Liver (tissue), 9 donors: ENCODE data around the gene CLDN15. TPM values are rescaled to one million over a fixed set of nuclear protein-coding genes. Genes with fewer than 3 reads are reported as not detected.
A peak's percentile ranks its signal among the peaks of the same experiment; 100 is the strongest.

Experiments used
- DNase-seq: peaks from one replicate; pipeline ENCODE4 v3.0.0-alpha.2; 2017; ENCODE audit warnings: low spot score
- H3K27ac ChIP-seq, 2 donors: one replicate each; pipeline ENCODE4 v1.7.0; 2013; ENCODE audit warnings: inconsistent platforms in 2 of 2, low read length in 2 of 2, control low read depth in 1 of 2, low read depth in 1 of 2, mild to moderate bottlenecking in 1 of 2
- H3K27me3 ChIP-seq, 4 donors: one replicate each; pipeline versions ENCODE4 v1.6.1 to v1.7.0; 2013; ENCODE audit warnings: low read length in 3 of 4, inconsistent platforms in 1 of 4, mild to moderate bottlenecking in 1 of 4, moderate library complexity in 1 of 4; ENCODE audit not compliant: control insufficient read depth in 4 of 4, insufficient read depth in 4 of 4
- H3K36me3 ChIP-seq, 4 donors: one replicate each; pipeline versions ENCODE4 v1.6.1 to v1.7.0; 2013; ENCODE audit warnings: low read length in 3 of 4, mild to moderate bottlenecking in 3 of 4, low read depth in 1 of 4, moderate library complexity in 1 of 4; ENCODE audit not compliant: control insufficient read depth in 4 of 4, insufficient read depth in 3 of 4
- H3K4me1 ChIP-seq, 4 donors: one replicate each; pipeline versions ENCODE4 v1.6.1 to v1.7.0; 2013; ENCODE audit warnings: low read length in 3 of 4, mild to moderate bottlenecking in 3 of 4, moderate library complexity in 1 of 4; ENCODE audit not compliant: control insufficient read depth in 4 of 4, insufficient read depth in 4 of 4
- H3K4me3 ChIP-seq, 3 donors: one replicate each; pipeline versions ENCODE4 v1.6.1 to v1.7.0; 2013; ENCODE audit warnings: low read length in 3 of 3, control low read depth in 1 of 3, low read depth in 1 of 3, mild to moderate bottlenecking in 1 of 3
- H3K9ac ChIP-seq, 2 donors: one replicate each; pipeline ENCODE4 v1.7.0; 2013; ENCODE audit warnings: low read length in 2 of 2, mild to moderate bottlenecking in 2 of 2, moderate library complexity in 2 of 2, control low read depth in 1 of 2, low read depth in 1 of 2
- H3K9me3 ChIP-seq, 4 donors: one replicate each; pipeline versions ENCODE4 v1.6.1 to v1.7.0; 2013; ENCODE audit warnings: low read length in 3 of 4; ENCODE audit not compliant: control insufficient read depth in 4 of 4
- EGR1 ChIP-seq, 2 donors: IDR thresholded peaks; 2 replicates each; pipeline ENCODE4 v1.6.1; 2016 to 2018; ENCODE audit warnings: antibody characterized with exemption in 2 of 2, low read depth in 2 of 2
- FOXA1 ChIP-seq: IDR thresholded peaks from 2 replicates; pipeline ENCODE4 v1.6.1; 2016; ENCODE audit warnings: antibody characterized with exemption
- FOXA2 ChIP-seq: IDR thresholded peaks from 2 replicates; pipeline ENCODE4 v1.6.1; 2016; ENCODE audit warnings: antibody characterized with exemption
- MAX ChIP-seq: IDR thresholded peaks from 2 replicates; pipeline ENCODE4 v1.6.1; 2016; ENCODE audit warnings: antibody characterized with exemption
- RAD21 ChIP-seq, 2 donors: IDR thresholded peaks; 2 replicates each; pipeline ENCODE4 v1.6.1; 2016; ENCODE audit warnings: antibody characterized with exemption in 2 of 2, mild to moderate bottlenecking in 2 of 2
- RXRA ChIP-seq, 2 donors: IDR thresholded peaks; 2 replicates each; pipeline ENCODE4 v1.6.1; 2017 to 2018; ENCODE audit warnings: antibody characterized with exemption in 2 of 2, mild to moderate bottlenecking in 1 of 2
- SP1 ChIP-seq: IDR thresholded peaks from 2 replicates; pipeline ENCODE4 v1.6.1; 2018; ENCODE audit warnings: antibody characterized with exemption, mild to moderate bottlenecking
- TAF1 ChIP-seq: conservative IDR thresholded peaks from 2 replicates; pipeline ENCODE4 v1.6.1; 2016; ENCODE audit warnings: antibody characterized with exemption, mild to moderate bottlenecking
- YY1 ChIP-seq: IDR thresholded peaks from 2 replicates; pipeline ENCODE4 v1.6.1; 2016; ENCODE audit warnings: antibody characterized with exemption, mild to moderate bottlenecking
- WGBS: extraction: QIAGEN DNeasy Blood & Tissue Kit; methylation state at CpG from one replicate; pipeline ENCODE4 v1.1.7; 2013; 5-methylcytosine and 5-hydroxymethylcytosine counted together
- polyA plus RNA-seq, 2 donors: library from polyadenylated mRNA; stranded (reverse) in 1 of 2; unstranded in 1 of 2; fragments of 200-250 nt in 1 of 2; fragments of >200 nt in 1 of 2; fragmentation: Nextera tagmentation in 1 of 2; extraction: Ambion mirVana in 1 of 2; gene quantifications; one replicate each; pipeline versions ENCODE4 v1.2.1 to v1.2.3, GENCODE V29; 2013 to 2015
- total RNA-seq, 2 donors: library from RNA; depleted of rRNA; stranded (reverse); fragments of >200 nt; gene quantifications; one replicate each; pipeline ENCODE4 v1.2.3, GENCODE V29; 2014
- TF ChIP-seq, protein P1 (sequence below): IDR thresholded peaks from 2 replicates; pipeline ENCODE4 v1.6.1; 2016; ENCODE audit warnings: antibody characterized with exemption
- TF ChIP-seq, protein P2 (sequence below): fragments of 150-350 bp; IDR thresholded peaks from 2 replicates; pipeline ENCODE4 v1.5.1; 2017; ENCODE audit warnings: improper control_type of control experiment, low read depth, low read length; ENCODE audit not compliant: missing input control
- TF ChIP-seq, protein P3 (sequence below): IDR thresholded peaks from 2 replicates; pipeline ENCODE4 v1.6.1; 2016; ENCODE audit warnings: antibody characterized with exemption
- donor health status: healthy.
- donor health status: healthy.
- donor health status: healthy.
- donor health status: healthy.
- donor health status: healthy.

CLDN15 gene
- total and polyA plus RNA-seq, 4 donors: 3.7 to 12.4 (median 4.6) TPM

- TF ChIP-seq, protein P1, sequence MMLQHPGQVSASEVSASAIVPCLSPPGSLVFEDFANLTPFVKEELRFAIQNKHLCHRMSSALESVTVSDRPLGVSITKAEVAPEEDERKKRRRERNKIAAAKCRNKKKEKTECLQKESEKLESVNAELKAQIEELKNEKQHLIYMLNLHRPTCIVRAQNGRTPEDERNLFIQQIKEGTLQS: no peak
- peak; percentile 20 for TF ChIP-seq TAF1
These were observed 20.0 kb downstream of the CLDN15 start, which contains the start of the genes PLOD3 and ZNHIT1 (continued) for GRCh38 chr7:101217388-101218235.

DNA sequence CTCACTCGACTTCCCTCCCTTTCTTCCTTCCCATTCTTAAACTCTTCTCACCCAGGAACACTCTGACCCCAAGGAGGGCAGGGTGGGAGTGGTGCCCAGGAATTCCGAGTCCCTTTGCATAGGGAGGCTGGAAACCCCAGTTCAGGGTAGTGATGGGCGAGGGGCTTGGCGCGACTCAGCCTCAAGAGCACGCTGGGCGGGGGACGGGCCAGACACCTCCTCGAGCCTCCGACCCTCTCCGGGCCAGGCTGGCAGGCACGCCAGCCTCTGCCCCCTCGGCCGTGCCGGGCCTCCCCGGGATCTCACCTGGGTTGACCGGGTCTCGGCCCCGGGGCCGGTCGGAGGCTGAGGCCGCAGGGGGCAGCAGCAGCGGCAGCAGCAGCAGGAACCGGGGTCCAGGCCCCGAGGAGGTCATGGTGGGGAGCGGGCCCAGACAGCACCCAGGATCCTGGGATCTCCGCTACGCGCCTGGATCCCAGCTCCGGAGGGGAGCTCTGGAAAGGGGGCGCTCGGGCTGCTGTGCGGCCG lies 20.7 kb downstream of the CLDN15 start:
- Histone ChIP-seq H3K9me3 (no peaks in the 10 kb centered on the region), H3K4me1 (peaks cover 20 to 43% (median 37%) of the 10 kb centered on the region in 4 donors), H3K9ac (peak overlapping the region; percentile 59 to 76), H3K4me3 (peak overlapping the region; percentile 71 to 95 (median 73)), H3K27ac (peak overlapping the region; percentile 96 to 99), H3K27me3 (no peaks in the 10 kb centered on the region), H3K36me3 (peaks cover 0 to 10% (median 3%) of the 10 kb centered on the region in 4 donors)
- DNase-seq: peak; percentile 41
- TF ChIP-seq YY1 (no peak), EGR1 (IDR thresholded peaks at IDR 0.05; ENCODE audit: low read depth in 2 of 2) (no peak), FOXA1 (no peak), SP1 (no peak), FOXA2 (no peak), RXRA (IDR thresholded peaks at IDR 0.05) (no peak), RAD21 (IDR thresholded peaks at IDR 0.05) (no peak), MAX (no peak)
- TF ChIP-seq, protein P1: no peak
- TF ChIP-seq, protein P2, sequence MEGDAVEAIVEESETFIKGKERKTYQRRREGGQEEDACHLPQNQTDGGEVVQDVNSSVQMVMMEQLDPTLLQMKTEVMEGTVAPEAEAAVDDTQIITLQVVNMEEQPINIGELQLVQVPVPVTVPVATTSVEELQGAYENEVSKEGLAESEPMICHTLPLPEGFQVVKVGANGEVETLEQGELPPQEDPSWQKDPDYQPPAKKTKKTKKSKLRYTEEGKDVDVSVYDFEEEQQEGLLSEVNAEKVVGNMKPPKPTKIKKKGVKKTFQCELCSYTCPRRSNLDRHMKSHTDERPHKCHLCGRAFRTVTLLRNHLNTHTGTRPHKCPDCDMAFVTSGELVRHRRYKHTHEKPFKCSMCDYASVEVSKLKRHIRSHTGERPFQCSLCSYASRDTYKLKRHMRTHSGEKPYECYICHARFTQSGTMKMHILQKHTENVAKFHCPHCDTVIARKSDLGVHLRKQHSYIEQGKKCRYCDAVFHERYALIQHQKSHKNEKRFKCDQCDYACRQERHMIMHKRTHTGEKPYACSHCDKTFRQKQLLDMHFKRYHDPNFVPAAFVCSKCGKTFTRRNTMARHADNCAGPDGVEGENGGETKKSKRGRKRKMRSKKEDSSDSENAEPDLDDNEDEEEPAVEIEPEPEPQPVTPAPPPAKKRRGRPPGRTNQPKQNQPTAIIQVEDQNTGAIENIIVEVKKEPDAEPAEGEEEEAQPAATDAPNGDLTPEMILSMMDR: no peak
- TF ChIP-seq, protein P3, sequence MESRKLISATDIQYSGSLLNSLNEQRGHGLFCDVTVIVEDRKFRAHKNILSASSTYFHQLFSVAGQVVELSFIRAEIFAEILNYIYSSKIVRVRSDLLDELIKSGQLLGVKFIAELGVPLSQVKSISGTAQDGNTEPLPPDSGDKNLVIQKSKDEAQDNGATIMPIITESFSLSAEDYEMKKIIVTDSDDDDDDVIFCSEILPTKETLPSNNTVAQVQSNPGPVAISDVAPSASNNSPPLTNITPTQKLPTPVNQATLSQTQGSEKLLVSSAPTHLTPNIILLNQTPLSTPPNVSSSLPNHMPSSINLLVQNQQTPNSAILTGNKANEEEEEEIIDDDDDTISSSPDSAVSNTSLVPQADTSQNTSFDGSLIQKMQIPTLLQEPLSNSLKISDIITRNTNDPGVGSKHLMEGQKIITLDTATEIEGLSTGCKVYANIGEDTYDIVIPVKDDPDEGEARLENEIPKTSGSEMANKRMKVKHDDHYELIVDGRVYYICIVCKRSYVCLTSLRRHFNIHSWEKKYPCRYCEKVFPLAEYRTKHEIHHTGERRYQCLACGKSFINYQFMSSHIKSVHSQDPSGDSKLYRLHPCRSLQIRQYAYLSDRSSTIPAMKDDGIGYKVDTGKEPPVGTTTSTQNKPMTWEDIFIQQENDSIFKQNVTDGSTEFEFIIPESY: no peak
- WGBS: 2% methylated on average over 34 of the region's 34 CpGs
